Thymus (tissue), 11 donors: ENCODE results near the gene ARL5B. TPM values are rescaled to one million over a fixed set of nuclear protein-coding genes. Genes with fewer than 3 reads are reported as not detected.

Experiments
- DNase-seq, 9 donors: peaks; one replicate each; pipeline ENCODE4 v3.0.0-alpha.2; 2013; ENCODE audit warnings: low spot score in 9 of 9, low read depth in 6 of 9, missing footprints in 1 of 9
- H3K27ac ChIP-seq, 2 donors: one replicate each; pipeline ENCODE4 v1.5.1; 2013; ENCODE audit warnings: control low read depth in 1 of 2, low read depth in 1 of 2, low read length in 1 of 2, mild to moderate bottlenecking in 1 of 2, moderate library complexity in 1 of 2
- H3K27me3 ChIP-seq, 2 donors: one replicate each; pipeline ENCODE4 v1.5.1; 2013; ENCODE audit warnings: low read length in 1 of 2; ENCODE audit not compliant: control insufficient read depth in 2 of 2, insufficient read depth in 1 of 2
- H3K36me3 ChIP-seq, 2 donors: one replicate each; pipeline ENCODE4 v1.5.1; 2013; ENCODE audit warnings: low read length in 1 of 2, mild to moderate bottlenecking in 1 of 2, moderate library complexity in 1 of 2; ENCODE audit not compliant: control insufficient read depth in 2 of 2, insufficient read depth in 2 of 2
- H3K4me1 ChIP-seq, 2 donors: one replicate each; pipeline ENCODE4 v1.5.1; 2013; ENCODE audit warnings: low read length in 2 of 2; ENCODE audit not compliant: control insufficient read depth in 2 of 2, insufficient read depth in 2 of 2
- H3K4me3 ChIP-seq, 2 donors: one replicate each; pipeline ENCODE4 v1.5.1; 2013; ENCODE audit warnings: low read length in 2 of 2, control low read depth in 1 of 2, mild to moderate bottlenecking in 1 of 2
- H3K9me3 ChIP-seq, 2 donors: one replicate each; pipeline ENCODE4 v1.5.1; 2013; ENCODE audit warnings: low read length in 1 of 2, mild to moderate bottlenecking in 1 of 2; ENCODE audit not compliant: control insufficient read depth in 2 of 2, insufficient read depth in 1 of 2
- WGBS: extraction: QIAGEN DNeasy Blood & Tissue Kit; methylation state at CpG from one replicate; pipeline ENCODE4 v1.1.7; 2013; 5-methylcytosine and 5-hydroxymethylcytosine counted together
- polyA plus RNA-seq: library from polyadenylated mRNA; stranded (reverse); fragments of 200-250 nt; gene quantifications from one replicate; pipeline ENCODE4 v1.2.3, GENCODE V29; 2013
- total RNA-seq: library from RNA; stranded (reverse); fragments of 120-200 nt; gene quantifications from one replicate; pipeline ENCODE4 v1.2.4, GENCODE V29; 2013
- donor health status: healthy.

The ARL5B gene
- total and polyA plus RNA-seq, 2 donors, result 8.6 to 16.5 TPM

GRCh38 chr10:18713077-18713476, 53.8 kb downstream of the ARL5B start:
- WGBS, result 88% methylated on average over 6 of the region's 6 CpGs
- peaks cover 0 to 3% of the 10 kb centered on the region in 2 donors for H3K9me3 ChIP-seq
- H3K27me3 ChIP-seq, result no peaks in the 10 kb centered on the region
- no peaks in the 10 kb centered on the region for H3K36me3 ChIP-seq
- H3K27ac ChIP-seq, result peak overlapping the region in 1 of 2 donors; percentile 6
- DNase-seq, result no peak
- no peak overlapping the region for H3K4me3 ChIP-seq
- no peaks in the 10 kb centered on the region for H3K4me1 ChIP-seq

- no peaks in the 10 kb centered on the region for H3K36me3 ChIP-seq
- no peak overlapping the region for H3K4me3 ChIP-seq
- H3K27ac ChIP-seq, result no peak overlapping the region
- 99% methylated on average over 1 of the region's 1 CpG for WGBS
- no peaks in the 10 kb centered on the region for H3K27me3 ChIP-seq
- no peak for DNase-seq
- H3K9me3 ChIP-seq, result no peaks in the 10 kb centered on the region
- H3K4me1 ChIP-seq, result no peaks in the 10 kb centered on the region
Observed at GRCh38 chr10:18718991-18719390, 59.8 kb downstream of the ARL5B start.

GRCh38 chr10:18719811-18720210, 60.6 kb downstream of the ARL5B start:
- 93% methylated on average over 1 of the region's 1 CpG for WGBS
- H3K9me3 ChIP-seq, result no peaks in the 10 kb centered on the region
- no peaks in the 10 kb centered on the region for H3K27me3 ChIP-seq
- no peaks in the 10 kb centered on the region for H3K36me3 ChIP-seq
- no peak overlapping the region for H3K4me3 ChIP-seq
- no peak overlapping the region for H3K27ac ChIP-seq
- no peak for DNase-seq
- H3K4me1 ChIP-seq, result no peaks in the 10 kb centered on the region

- H3K9me3 ChIP-seq, result no peaks in the 10 kb centered on the region
- H3K4me1 ChIP-seq, result no peaks in the 10 kb centered on the region
- DNase-seq, result no peak
- WGBS, result 93% methylated on average over 9 of the region's 9 CpGs
- no peak overlapping the region for H3K27ac ChIP-seq
- H3K36me3 ChIP-seq, result no peaks in the 10 kb centered on the region
- H3K4me3 ChIP-seq, result no peak overlapping the region
- no peaks in the 10 kb centered on the region for H3K27me3 ChIP-seq
Observed at GRCh38 chr10:18721067-18721466, 61.8 kb downstream of the ARL5B start.

- Histone ChIP-seq H3K36me3 (no peaks in the 10 kb centered on the region), H3K27ac (no peak overlapping the region), H3K27me3 (no peaks in the 10 kb centered on the region), H3K4me1 (no peaks in the 10 kb centered on the region), H3K9me3 (no peaks in the 10 kb centered on the region), H3K4me3 (no peak overlapping the region)
- no peak for DNase-seq
- WGBS, result 72% methylated on average over 3 of the region's 3 CpGs
Observed at GRCh38 chr10:18723801-18724200, 64.6 kb downstream of the ARL5B start.

Other genes starting within 250 kb of the ARL5B start
- 18.9 TPM for gene NSUN6, start 7.8 kb upstream of the ARL5B start, total RNA-seq
- 24.6 TPM for gene NSUN6, start 7.8 kb upstream of the ARL5B start, polyA plus RNA-seq